Suprapubic skin (tissue), 4 donors: ENCODE measurements around the gene TIMP2.

Source experiments
- CTCF ChIP-seq, 2 donors: fragments of 200-600 bp in 1 of 2; fragments of 450-650 bp in 1 of 2; sonication (generic) in 1 of 2; IDR thresholded peaks; one replicate each; pipeline ENCODE4 v1.5.1; 2016 to 2019; ENCODE audit warnings: antibody characterized with exemption in 2 of 2, mild to moderate bottlenecking in 1 of 2, moderate library complexity in 1 of 2
- POLR2A ChIP-seq, 2 donors: fragments of 450-650 bp; IDR thresholded peaks; one replicate each; pipeline ENCODE4 v1.6.1; 2017; ENCODE audit warnings: antibody characterized with exemption in 2 of 2, mild to moderate bottlenecking in 2 of 2, moderate library complexity in 2 of 2
- POLR2AphosphoS5 ChIP-seq, 3 donors: sonication (generic); formaldehyde crosslinking; IDR thresholded peaks; one replicate each; pipeline ENCODE4 v1.6.1; 2017; ENCODE audit warnings: antibody characterized with exemption in 3 of 3

GRCh38 chr17:78875363-78876093 lies 49.7 kb downstream of the TIMP2 start:
- TF ChIP-seq CTCF (IDR thresholded peaks at IDR 0.05) (no peak), POLR2A (IDR thresholded peaks at IDR 0.05) (no peak), POLR2AphosphoS5 (IDR thresholded peaks at IDR 0.05) (no peak)
